HCT116 (cell line): ENCODE data around the gene UTP20. TPM values are rescaled to one million over a fixed set of nuclear protein-coding genes. Genes with fewer than 3 reads are reported as not detected.

Source experiments
- ATAC-seq: fragments of 200-7000 bp; cut with Tn5 transposase; 2 replicates; pipeline ENCODE4 v1.9.1; 2020; ENCODE audit warnings: mild to moderate bottlenecking, moderate library complexity
- Bru-seq: library from RNA; stranded (reverse); fragments of 400-500 nt; gene quantifications from one replicate; lab custom pipeline; 2021; lab: Mats Ljungman, UMichigan
- BruChase-seq, 2 experiments: library from RNA; stranded (reverse); fragments of 400-500 nt; gene quantifications; one replicate each; lab custom pipeline; 2021; lab: Mats Ljungman, UMichigan
- BruUV-seq: library from RNA; stranded (reverse); fragments of 400-500 nt; replicated peaks from 2 replicates; lab custom pipeline; 2021; lab: Mats Ljungman, UMichigan
- CTCF ChIA-PET: fragments of 300-600 bp; sonication (Branson Sonifier 250); formaldehyde crosslinking; loops from one replicate; lab custom pipeline; 2021; ENCODE audit warnings: antibody characterized with exemption; lab: Charles Lee
- POLR2A ChIA-PET: fragments of 300-600, 350-600 bp; sonication (Branson Sonifier 250); formaldehyde crosslinking; loops from one replicate; lab custom pipeline; 2021; ENCODE audit warnings: antibody characterized with exemption; lab: Charles Lee
- RAD21 ChIA-PET, 2 experiments: fragments of 300-600 bp; sonication (Branson Sonifier 250); formaldehyde crosslinking; loops; one replicate each; lab custom pipeline; 2023; ENCODE audit warnings: low total read pairs in 2 of 2; ENCODE audit not compliant: uncharacterized antibody in 2 of 2, unreplicated experiment in 2 of 2, low non-redundant PET in 1 of 2; lab: Charles Lee
- DNase-seq: peaks from one replicate; pipeline ENCODE4 v3.0.0-alpha.2; 2010; ENCODE audit warnings: low read depth, low spot score
- H2AFZ ChIP-seq: fragments of 200-600 bp; shearing (Covaris generic), sonication (generic); 2 replicates; pipeline ENCODE4 v1.6.1; 2017; ENCODE audit warnings: low read depth, mixed run types, mixed read lengths, antibody characterized with exemption, low read length; ENCODE audit not compliant: poor library complexity, severe bottlenecking
- H3K27ac ChIP-seq: 2 replicates; pipeline ENCODE4 v1.5.1; 2012; ENCODE audit warnings: low read depth, low read length
- H3K27me3 ChIP-seq: fragments of 200-600 bp; sonication (generic); 2 replicates; pipeline ENCODE4 v1.6.1; 2016; ENCODE audit warnings: mixed run types, low read length, mixed read lengths; ENCODE audit not compliant: insufficient read depth
- H3K36me3 ChIP-seq, 2 experiments: fragments of 200-500 bp in 1 of 2; fragments of 200-600 bp in 1 of 2; sonication (Bioruptor generic) in 1 of 2; sonication (generic) in 1 of 2; 2 replicates each; pipeline versions ENCODE4 v1.5.1 to v1.6.1; 2014 to 2016; ENCODE audit warnings: low read length in 2 of 2, inconsistent platforms in 1 of 2, mixed read lengths in 1 of 2, mixed run types in 1 of 2; ENCODE audit not compliant: insufficient read depth in 2 of 2, control insufficient read depth in 1 of 2
- H3K4me1 ChIP-seq, 2 experiments: fragments of 200-600 bp in 1 of 2; sonication (generic) in 1 of 2; 2 replicates each; pipeline versions ENCODE4 v1.5.1 to v1.6.1; 2012 to 2017; ENCODE audit warnings: low read length in 2 of 2, inconsistent platforms in 1 of 2, mild to moderate bottlenecking in 1 of 2, mixed read lengths in 1 of 2, mixed run types in 1 of 2, moderate library complexity in 1 of 2; ENCODE audit not compliant: insufficient read depth in 2 of 2, control insufficient read depth in 1 of 2
- H3K4me2 ChIP-seq: fragments of 200-600 bp; sonication (generic); 2 replicates; pipeline ENCODE4 v1.6.1; 2017; ENCODE audit warnings: mixed run types, low read length, mixed read lengths
- H3K4me3 ChIP-seq, 2 experiments: fragments of 200-600 bp in 1 of 2; sonication (generic) in 1 of 2; replicated peaks in 1 of 2; 2 replicates each; pipeline ENCODE4 v1.5.1; 2011 to 2016; ENCODE audit warnings: low read length in 2 of 2, control low read depth in 1 of 2, low read depth in 1 of 2, mild to moderate bottlenecking in 1 of 2, mixed read lengths in 1 of 2, mixed run types in 1 of 2
- H3K79me2 ChIP-seq: fragments of 200-600 bp; sonication (generic); 2 replicates; pipeline ENCODE4 v1.6.1; 2017; ENCODE audit warnings: mild to moderate bottlenecking, mixed run types, low read length, moderate library complexity, mixed read lengths; ENCODE audit not compliant: insufficient read depth
- H3K9ac ChIP-seq: fragments of 200-600 bp; sonication (generic); 2 replicates; pipeline ENCODE4 v1.6.1; 2016; ENCODE audit warnings: low read length, mixed read lengths
- H3K9me2 ChIP-seq: fragments of 200-600 bp; sonication (generic), shearing (Covaris generic); 2 replicates; pipeline ENCODE4 v1.6.1; 2017; ENCODE audit warnings: mixed run types, mild to moderate bottlenecking, moderate library complexity; ENCODE audit not compliant: insufficient read depth
- H3K9me3 ChIP-seq, 2 experiments: fragments of 200-500 bp in 1 of 2; fragments of 200-600 bp in 1 of 2; sonication (Bioruptor generic) in 1 of 2; sonication (generic) in 1 of 2; 2 replicates each; pipeline ENCODE4 v1.6.1; 2014 to 2017; ENCODE audit warnings: low read length in 2 of 2, mixed read lengths in 2 of 2, inconsistent platforms in 1 of 2, low read depth in 1 of 2, mild to moderate bottlenecking in 1 of 2, mixed run types in 1 of 2, moderate library complexity in 1 of 2; ENCODE audit not compliant: control insufficient read depth in 1 of 2, insufficient read depth in 1 of 2
- H4K20me1 ChIP-seq: fragments of 200-600 bp; sonication (generic), shearing (Covaris generic); 2 replicates; pipeline ENCODE4 v1.6.1; 2017; ENCODE audit warnings: mixed run types, mild to moderate bottlenecking, moderate library complexity; ENCODE audit not compliant: insufficient read depth
- ATF3 ChIP-seq: IDR thresholded peaks from 2 replicates; pipeline ENCODE4 v1.6.1; 2012
- CEBPB ChIP-seq: IDR thresholded peaks from 2 replicates; pipeline ENCODE4 v1.6.1; 2012; ENCODE audit warnings: low read depth
- CTCF ChIP-seq, 3 experiments: fragments of 200-600 bp in 1 of 3; sonication (generic) in 1 of 3; IDR thresholded peaks in 2 of 3; conservative IDR thresholded peaks in 1 of 3; 2 replicates each; pipeline ENCODE4 v1.5.1; 2012 to 2017; ENCODE audit warnings: low read depth in 2 of 3, low read length in 2 of 3, antibody characterized with exemption in 1 of 3, borderline replicate concordance in 1 of 3, control low read depth in 1 of 3, mild to moderate bottlenecking in 1 of 3, mixed read lengths in 1 of 3, mixed run types in 1 of 3, moderate library complexity in 1 of 3; ENCODE audit not compliant: insufficient read depth in 1 of 3
- EGR1 ChIP-seq: IDR thresholded peaks from 2 replicates; pipeline ENCODE4 v1.6.1; 2012; ENCODE audit warnings: low read depth
- ELF1 ChIP-seq: IDR thresholded peaks from 2 replicates; pipeline ENCODE4 v1.6.1; 2012; ENCODE audit warnings: low read depth, borderline replicate concordance
- EZH2 ChIP-seq: fragments of 200-600 bp; sonication (generic); IDR thresholded peaks from 2 replicates; pipeline ENCODE4 v1.6.1; 2017; ENCODE audit warnings: antibody characterized with exemption, mixed run types
- FOSL1 ChIP-seq: IDR thresholded peaks from 2 replicates; pipeline ENCODE4 v1.6.1; 2012; ENCODE audit warnings: low read depth
- JUND ChIP-seq: IDR thresholded peaks from 2 replicates; pipeline ENCODE4 v1.6.1; 2012
- MAX ChIP-seq: IDR thresholded peaks from 2 replicates; pipeline ENCODE4 v1.6.1; 2012
- POLR2A ChIP-seq: IDR thresholded peaks from 2 replicates; pipeline ENCODE4 v1.7.0; 2011; ENCODE audit warnings: borderline replicate concordance; ENCODE audit not compliant: insufficient read depth, insufficient read length; ENCODE audit errors: extremely low read depth
- RAD21 ChIP-seq: IDR thresholded peaks from 2 replicates; pipeline ENCODE4 v1.6.1; 2012; ENCODE audit warnings: low read depth, mild to moderate bottlenecking
- REST ChIP-seq: IDR thresholded peaks from 2 replicates; pipeline ENCODE4 v1.6.1; 2012; ENCODE audit warnings: low read depth
- SIN3A ChIP-seq: IDR thresholded peaks from 2 replicates; pipeline ENCODE4 v1.6.1; 2012; ENCODE audit warnings: low read depth
- SP1 ChIP-seq: IDR thresholded peaks from 2 replicates; pipeline ENCODE4 v1.6.1; 2012; ENCODE audit warnings: low read depth
- SRF ChIP-seq: IDR thresholded peaks from 2 replicates; pipeline ENCODE4 v1.6.1; 2012; ENCODE audit warnings: low read depth
- TCF7L2 ChIP-seq: IDR thresholded peaks from 2 replicates; pipeline ENCODE4 v1.7.0; 2011; ENCODE audit warnings: borderline replicate concordance, inconsistent platforms; ENCODE audit not compliant: insufficient read depth, insufficient read length; ENCODE audit errors: extremely low read depth
- YY1 ChIP-seq: IDR thresholded peaks from 2 replicates; pipeline ENCODE4 v1.6.1; 2011; ENCODE audit warnings: low read length, low read depth, moderate library complexity, mild to moderate bottlenecking; ENCODE audit not compliant: insufficient replicate concordance; ENCODE audit errors: extremely low read depth
- ZFX ChIP-seq: fragments of 450-650 bp; IDR thresholded peaks from 2 replicates; pipeline ENCODE4 v1.6.1; 2017
- ZNF274 ChIP-seq: fragments of 200-500 bp; sonication (Bioruptor generic); IDR thresholded peaks from 2 replicates; pipeline ENCODE4 v1.6.1; 2014; ENCODE audit warnings: mild to moderate bottlenecking, low read depth, low read length, inconsistent platforms
- intact Hi-C: fragments of 100-400 bp; cut with micrococcal nuclease; formaldehyde crosslinking; loops from 2 replicates; pipeline ENCODE4 v1.10.0; 2022
- long read RNA-seq: library from polyadenylated mRNA; unstranded; transcript quantifications from one replicate; pipeline ENCODE4 v2.0.0, GENCODE V29; 2021; ENCODE audit not compliant: unreplicated experiment
- polyA plus RNA-seq: library from polyadenylated mRNA; unstranded; fragments of >200 nt; gene quantifications from 2 replicates; pipeline ENCODE4 v1.2.1, GENCODE V29; 2012; ENCODE audit warnings: missing spikeins
- total RNA-seq: library from RNA; stranded (reverse); gene quantifications from one replicate; pipeline ENCODE4 v1.2.1, GENCODE V29; 2021; ENCODE audit not compliant: unreplicated experiment

UTP20 gene
- total RNA-seq (19.3 TPM), Bru-seq, nascent RNA (percentile 70 among the genes with signal in this experiment), BruChase-seq, experiment 1, labeled RNA remaining after a 6-hour chase (percentile 78 among the genes with signal in this experiment), BruChase-seq, experiment 2, labeled RNA remaining after a 2-hour chase (percentile 70 among the genes with signal in this experiment)
- polyA plus RNA-seq, result 1.9 and 2.9 TPM in 2 replicates
- long read RNA-seq, partial matches to known transcripts, result 11 of 13 reads
- long read RNA-seq, other reads (novel, unspliced or antisense), result 2 of 13 reads

- H3K4me1 ChIP-seq, result peaks cover 3 to 4% of the 10 kb centered on the region in 2 experiments; a peak in 1 of 4 replicates
- H4K20me1 ChIP-seq, result no peaks in the 10 kb centered on the region
- DNase-seq (peak; percentile 79), ATAC-seq (peak; percentile 96)
- peak within 1 kb of the TSS; percentile 88 for H2AFZ ChIP-seq
- H3K9me2 ChIP-seq, result no peaks in the 10 kb centered on the region
- CTCF ChIA-PET, result no interaction called here
- peaks cover 2 to 22% of the 10 kb centered on the region in 2 experiments; a peak in 2 of 4 replicates for H3K36me3 ChIP-seq
- no peaks in the 10 kb centered on the region for H3K27me3 ChIP-seq
- POLR2A ChIA-PET, result no interaction called here
- H3K4me2 ChIP-seq, result peak within 1 kb of the TSS; percentile 81
- RAD21 ChIA-PET, result no interaction called here
- peak within 1 kb of the TSS; percentile 27 for H3K27ac ChIP-seq
- peak within 1 kb of the TSS; percentile 73 to 95 for H3K4me3 ChIP-seq
- H3K9ac ChIP-seq, result peak within 1 kb of the TSS; percentile 86
- H3K9me3 ChIP-seq, result no peaks in the 10 kb centered on the region
- peaks cover 50% of the 10 kb centered on the region for H3K79me2 ChIP-seq
- intact Hi-C loops, result no loop called here
- BruUV-seq, result no TSS peak
- TF ChIP-seq MAX (peak; percentile 99), SIN3A (peak; percentile 99), REST (no peak), ELF1 (no peak; the same call in 1 of the 2 replicates), YY1 (peak; percentile 100), ZFX (no peak), CEBPB (no peak), TCF7L2 (no peak), POLR2A (peak; percentile 61), FOSL1 (no peak), ZNF274 (no peak), JUND (no peak), ATF3 (no peak), SP1 (no peak), RAD21 (no peak), CTCF (IDR thresholded peaks at IDR 0.05 in 2 of 3, conservative IDR thresholded peaks at IDR 0.05 in 1 of 3; ENCODE audit: borderline replicate concordance in 1 of 3, insufficient read depth in 1 of 3, low read depth in 2 of 3, low read length in 2 of 3) (no peak), EGR1 (no peak), SRF (no peak), EZH2 (no peak)
These were observed at the start of gene UTP20 for GRCh38 chr12:101280006-101280505. TSS of gene UTP20 (plus strand) at chr12:101280105. CDS start at chr12:101280283, 178 bp downstream.
